ENCODE data around the gene STBD1.

DNA sequence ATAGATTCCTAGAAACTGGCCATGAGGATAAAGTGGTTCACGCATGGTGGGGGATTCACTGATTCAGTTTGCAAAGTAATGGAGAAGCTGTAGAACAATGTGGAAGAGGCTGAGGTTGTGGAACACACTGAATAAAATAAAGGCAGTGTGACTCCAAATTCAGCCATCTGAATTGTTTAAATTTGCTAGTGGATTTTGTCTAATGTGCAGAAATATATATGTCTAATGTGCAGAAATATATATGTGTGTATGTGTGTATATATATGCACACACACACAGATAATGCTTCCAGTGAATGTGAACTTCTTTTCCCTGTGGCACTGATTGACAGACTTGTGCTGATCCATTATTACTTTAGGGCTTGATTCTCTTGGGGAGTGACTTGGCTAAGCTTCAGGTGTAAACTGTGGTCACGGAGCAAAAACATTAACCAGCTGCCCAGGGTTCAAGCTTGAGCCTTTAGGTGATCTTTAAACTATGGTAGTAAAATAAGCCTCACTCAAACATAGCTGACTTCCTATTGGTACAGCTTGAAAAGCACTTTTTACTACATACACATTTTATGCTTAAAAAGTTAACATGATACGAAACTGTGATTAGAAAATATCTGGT, 3.5 kb downstream of the STBD1 start:
- TF ChIP-seq EZH2 (IDR thresholded peaks at IDR 0.05; ENCODE audit: insufficient read depth, poor library complexity, severe bottlenecking), result no peak
- no peak for TF ChIP-seq EZH2phosphoT487 (IDR thresholded peaks at IDR 0.05; ENCODE audit: insufficient read depth, low read depth)
